ENCODE results near the gene MVK.

- no peak for TF ChIP-seq CTCF (optimal IDR thresholded peaks at IDR 0.05 in 1 of 3, IDR thresholded peaks at IDR 0.05 in 1 of 3, conservative IDR thresholded peaks at IDR 0.05 in 1 of 3; ENCODE audit: extremely low read depth in 1 of 3, insufficient read depth in 2 of 3, low read length in 3 of 3)
- TF ChIP-seq EZH2 (IDR thresholded peaks at IDR 0.05; ENCODE audit: low read length), result no peak
Observed at GRCh38 chr12:109566424-109566823, 7.2 kb upstream of the MVK start.
